Measurements from ENCODE around the gene TEP1. TPM values are rescaled to one million over a fixed set of nuclear protein-coding genes. Genes with fewer than 3 reads are reported as not detected.

TEP1 gene
- total RNA-seq, 1 experiment from 2014 or later: 18.8 TPM

DNA sequence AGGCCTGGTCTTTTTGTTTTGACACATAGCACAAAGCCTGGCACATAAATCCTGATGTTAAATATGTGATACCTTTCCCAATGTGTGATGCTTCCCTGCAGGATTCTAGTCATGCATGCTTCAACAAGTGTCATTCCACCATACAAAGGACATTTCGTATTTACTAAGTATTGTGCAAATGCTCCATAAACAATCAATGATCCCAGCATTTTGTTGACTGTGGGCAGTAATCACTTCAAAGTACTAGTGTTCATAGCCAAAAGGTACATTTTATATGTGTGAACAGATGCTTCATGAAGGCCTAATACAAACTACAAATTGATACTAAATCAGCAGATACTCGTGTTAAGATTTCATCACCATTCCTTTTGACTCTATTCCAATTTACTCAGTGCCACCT lies 84.6 kb downstream of the TEP1 start:
- Histone ChIP-seq H3K4me3 (ENCODE audit: low read depth, low read length) (no peak overlapping the region), H3K27me3 (replicated peaks; ENCODE audit: control insufficient read depth, insufficient read depth, low read length) (no peaks in the 10 kb centered on the region), H3K4me1 (peaks cover 15% of the 10 kb centered on the region; the same call in 1 of the 2 replicates), H3K36me3 (ENCODE audit: control insufficient read depth, insufficient read depth, low read length) (no peaks in the 10 kb centered on the region; the same call in none of the 2 replicates), H3K9me3 (no peaks in the 10 kb centered on the region)
- ChIA-PET POLR2A (interaction anchor here (2.5 kb wide), 1 partner anchor 14 kb away, joined by 16 read pairs; the partner anchor contains the start of gene PARP2), CTCF (interaction anchor here (0.6 to 1.2 kb wide), 2 partner anchors 14 to 633 kb away, joined by 7 to 9 read pairs; partner anchors contain the start of gene PARP2)
- BruUV-seq (replicated peaks): no TSS peak
- Mint-ChIP-seq H3K4me3 (ENCODE audit: unreplicated experiment) (no peak overlapping the region), H3K27me3 (ENCODE audit: insufficient read depth, unreplicated experiment) (no peaks in the 10 kb centered on the region), H3K9me3 (ENCODE audit: unreplicated experiment) (no peaks in the 10 kb centered on the region), H3K27ac (ENCODE audit: unreplicated experiment) (no peak overlapping the region), H3K36me3 (ENCODE audit: insufficient read depth, unreplicated experiment) (peaks cover 71% of the 10 kb centered on the region), H3K4me1 (ENCODE audit: low read depth, unreplicated experiment) (peaks cover 22% of the 10 kb centered on the region)
- intact Hi-C loops (cut with micrococcal nuclease; ENCODE audit: unreplicated experiment): no loop called here
- DNase-seq: no peak
- no peak for TF ChIP-seq CTCF (IDR thresholded peaks at IDR 0.05; ENCODE audit: insufficient read depth in 1 of 2, low read depth in 1 of 2, low read length in 1 of 2, severe bottlenecking in 1 of 2, unreplicated experiment in 1 of 2)

DNA sequence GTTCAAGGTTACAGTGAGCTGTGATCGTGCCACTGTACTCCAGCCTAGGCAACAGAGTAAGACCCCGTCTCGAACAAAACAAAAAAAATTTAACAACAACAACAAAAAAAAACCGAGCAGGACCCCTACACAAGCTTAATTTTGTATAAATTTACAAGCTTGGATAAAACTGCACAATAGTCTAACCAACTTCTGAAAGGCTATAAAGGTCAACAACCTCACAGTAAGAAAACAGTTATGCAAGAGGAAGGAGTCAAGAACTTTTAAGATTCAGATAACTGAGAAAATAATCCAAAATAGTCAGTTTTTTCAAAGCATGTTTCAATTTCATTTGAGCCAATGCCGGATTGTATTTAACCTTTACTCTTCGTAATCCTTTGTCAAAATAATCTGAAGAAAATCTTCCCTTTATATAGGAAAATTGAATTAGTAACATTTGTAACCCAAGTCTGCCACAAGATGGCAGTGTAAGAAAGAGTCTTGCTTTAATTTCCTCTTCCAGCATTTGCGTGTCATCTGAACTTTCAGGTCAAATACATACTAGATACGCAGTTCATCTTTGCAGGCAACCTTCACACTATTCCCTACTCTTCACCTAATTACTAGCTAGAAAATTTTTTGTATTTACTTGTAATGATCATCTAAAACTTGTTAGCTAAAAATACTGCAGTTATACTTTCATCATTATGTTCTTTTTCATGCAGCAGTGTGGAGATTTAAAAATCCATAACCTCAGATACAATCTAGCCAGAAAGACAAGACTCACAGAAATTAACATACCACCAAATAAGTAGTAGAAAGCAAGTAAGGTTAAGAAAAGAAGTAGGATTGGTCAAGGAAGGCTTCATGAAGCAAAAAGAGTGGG lies 86.1 kb downstream of the TEP1 start:
- ChIA-PET CTCF (interaction anchor here (1.2 kb wide), 1 partner anchor 16 kb away, joined by 7 read pairs; the partner anchor contains the start of gene PARP2), POLR2A (no interaction called here)
- Mint-ChIP-seq H3K27ac (ENCODE audit: unreplicated experiment) (no peak overlapping the region), H3K4me3 (ENCODE audit: unreplicated experiment) (no peak overlapping the region), H3K36me3 (ENCODE audit: insufficient read depth, unreplicated experiment) (peaks cover 76% of the 10 kb centered on the region), H3K4me1 (ENCODE audit: low read depth, unreplicated experiment) (peaks cover 22% of the 10 kb centered on the region), H3K9me3 (ENCODE audit: unreplicated experiment) (no peaks in the 10 kb centered on the region), H3K27me3 (ENCODE audit: insufficient read depth, unreplicated experiment) (no peaks in the 10 kb centered on the region)
- no peak overlapping the region for H3K4me3 ChIP-seq (ENCODE audit: low read depth, low read length)
- peak in 1 of 2 experiments; percentile 62 for DNase-seq
- H3K9me3 ChIP-seq: no peaks in the 10 kb centered on the region
- no TSS peak for BruUV-seq (replicated peaks)
- peak; percentile 39 to 59 for TF ChIP-seq CTCF (IDR thresholded peaks at IDR 0.05; ENCODE audit: insufficient read depth in 1 of 2, low read depth in 1 of 2, low read length in 1 of 2, severe bottlenecking in 1 of 2, unreplicated experiment in 1 of 2)
- no peaks in the 10 kb centered on the region; the same call in none of the 2 replicates for H3K36me3 ChIP-seq (ENCODE audit: control insufficient read depth, insufficient read depth, low read length)
- no peaks in the 10 kb centered on the region for H3K27me3 ChIP-seq (replicated peaks; ENCODE audit: control insufficient read depth, insufficient read depth, low read length)
- intact Hi-C loops (cut with micrococcal nuclease; ENCODE audit: unreplicated experiment): loop anchor here (1.0 to 2.0 kb wide), 3 partner anchors 16 to 282 kb away; partner anchors contain the start of gene PARP2
- H3K4me1 ChIP-seq: peaks cover 10% of the 10 kb centered on the region; the same call in 1 of the 2 replicates

DNA sequence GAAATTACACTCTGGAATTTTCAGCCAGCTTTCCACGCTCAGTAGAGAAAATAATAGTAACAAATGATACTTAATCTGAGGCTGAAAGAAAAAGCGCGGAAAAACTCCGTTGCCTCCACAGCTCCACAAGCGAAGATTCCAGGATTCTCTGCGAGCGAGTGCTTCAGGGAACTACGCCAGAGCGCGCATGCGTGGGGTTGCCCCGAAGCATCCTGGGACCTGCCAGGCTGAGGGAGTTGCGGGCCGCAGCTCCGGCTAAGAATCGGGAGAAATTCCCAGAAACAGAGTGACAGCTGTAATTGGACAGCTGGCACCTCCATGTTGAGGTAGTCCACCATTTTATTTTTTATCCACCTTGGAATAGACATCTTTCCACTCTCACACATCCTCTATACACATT lies 95.6 kb downstream of the TEP1 start:
- Histone ChIP-seq H3K4me1 (no peaks in the 10 kb centered on the region), H3K9me3 (no peaks in the 10 kb centered on the region), H3K27me3 (replicated peaks; ENCODE audit: control insufficient read depth, insufficient read depth, low read length) (no peaks in the 10 kb centered on the region), H3K36me3 (ENCODE audit: control insufficient read depth, insufficient read depth, low read length) (no peaks in the 10 kb centered on the region; the same call in 1 of the 2 replicates), H3K4me3 (ENCODE audit: low read depth, low read length) (no peak overlapping the region)
- Mint-ChIP-seq H3K36me3 (ENCODE audit: insufficient read depth, unreplicated experiment) (peaks cover 96% of the 10 kb centered on the region), H3K4me3 (ENCODE audit: unreplicated experiment) (no peak overlapping the region), H3K27ac (ENCODE audit: unreplicated experiment) (no peak overlapping the region), H3K4me1 (ENCODE audit: low read depth, unreplicated experiment) (no peaks in the 10 kb centered on the region), H3K9me3 (ENCODE audit: unreplicated experiment) (no peaks in the 10 kb centered on the region), H3K27me3 (ENCODE audit: insufficient read depth, unreplicated experiment) (no peaks in the 10 kb centered on the region)
- no peak for TF ChIP-seq CTCF (IDR thresholded peaks at IDR 0.05; ENCODE audit: insufficient read depth in 1 of 2, low read depth in 1 of 2, low read length in 1 of 2, severe bottlenecking in 1 of 2, unreplicated experiment in 1 of 2)
- no TSS peak for BruUV-seq (replicated peaks)
- POLR2A ChIA-PET: no interaction called here
- no peak for DNase-seq
- intact Hi-C loops (cut with micrococcal nuclease; ENCODE audit: unreplicated experiment): no loop called here
- CTCF ChIA-PET: no interaction called here

Other genes with a start within 250 kb of the TEP1 start
- gene OR11G2, start 222.6 kb downstream of the TEP1 start, total RNA-seq (2022): not detected in 2 replicates
- not detected in 2 replicates for gene OR11H6, start 189.8 kb downstream of the TEP1 start, total RNA-seq (2022)
- gene OR11H7, start 184.5 kb downstream of the TEP1 start, total RNA-seq (2022): not detected in 2 replicates
- not detected in 2 replicates for gene OR11H4, start 174.2 kb downstream of the TEP1 start, total RNA-seq (2022)
- gene TTC5, start 107.5 kb downstream of the TEP1 start, total RNA-seq (2022): 20.6 and 27.2 TPM in 2 replicates
- 111 and 118 TPM in 2 replicates for gene CCNB1IP1, start 80.2 kb downstream of the TEP1 start, total RNA-seq (2022)
- gene PARP2, start 69.9 kb downstream of the TEP1 start, total RNA-seq (2022): 41.1 and 49.4 TPM in 2 replicates
- gene KLHL33, start 22.7 kb upstream of the TEP1 start, total RNA-seq (2022): not detected in 2 replicates
- gene OSGEP, start 41.3 kb upstream of the TEP1 start, total RNA-seq (2022): 63.1 and 64.3 TPM in 2 replicates
- 176 and 185 TPM in 2 replicates for gene APEX1, start 41.7 kb upstream of the TEP1 start, total RNA-seq (2022)
- 39.6 and 46.2 TPM in 2 replicates for gene PIP4P1, start 47.9 kb upstream of the TEP1 start, total RNA-seq (2022)
- 59.1 and 67.2 TPM in 2 replicates for gene PNP, start 55.9 kb upstream of the TEP1 start, total RNA-seq (2022)
- gene RNASE10, start 92.0 kb upstream of the TEP1 start, total RNA-seq (2022): 0.28 TPM in 1 of 2 replicates, not detected in the other
- gene RNASE9, start 147.5 kb upstream of the TEP1 start, total RNA-seq (2022): not detected in 2 replicates
- gene RNASE11, start 174.5 kb upstream of the TEP1 start, total RNA-seq (2022): not detected in 2 replicates
- not detected in 2 replicates for gene RNASE12, start 177.9 kb upstream of the TEP1 start, total RNA-seq (2022)
- gene OR6S1, start 228.2 kb upstream of the TEP1 start, total RNA-seq (2022): not detected in 2 replicates